DMS53 treated with DMSO at 0.1 percent for 48 hours (cell line): ENCODE results near the gene SPEM1.

Experiments used
- DNase-seq: peaks from one replicate; lab custom pipeline; 2025; ENCODE audit not compliant: unreplicated experiment; lab: John Stamatoyannopoulos, UW

The SPEM1 gene

DNA sequence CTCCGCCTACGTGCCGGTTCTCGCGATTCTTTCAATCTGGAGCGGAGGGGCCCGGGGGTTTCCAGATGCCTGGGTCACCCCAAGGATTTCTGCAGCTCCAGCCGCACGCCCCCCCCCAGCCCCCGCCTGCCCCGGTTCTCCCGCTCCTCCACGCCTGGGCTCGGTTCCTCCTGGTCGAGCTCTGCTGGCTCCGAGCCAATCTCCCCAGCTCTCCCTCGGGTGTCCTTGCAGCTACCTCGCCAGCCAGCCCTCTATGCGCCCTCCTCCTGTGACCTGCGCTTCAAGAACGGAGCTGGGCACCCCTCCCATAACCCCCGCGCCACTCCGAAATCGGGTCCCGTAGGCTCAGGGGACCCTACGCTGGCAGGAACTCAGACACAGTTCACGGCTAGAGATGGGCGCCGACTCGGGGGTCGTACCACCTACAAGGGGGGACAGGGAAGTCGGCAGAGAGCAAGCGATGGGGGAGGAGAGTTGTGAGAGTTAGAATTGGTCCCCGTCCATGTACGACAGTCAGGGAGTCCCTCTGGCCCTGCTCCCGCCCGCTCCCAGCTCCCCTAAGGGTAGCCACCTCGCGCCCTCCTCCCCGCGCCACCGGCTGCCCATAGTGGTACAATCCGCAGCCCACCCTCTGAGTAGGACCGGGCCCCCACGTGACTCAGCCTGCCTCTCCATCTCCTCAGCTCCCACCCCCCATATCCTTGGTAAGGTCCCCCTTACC is 20.1 kb downstream of the SPEM1 start:
- peak; percentile 38 for DNase-seq

DNA sequence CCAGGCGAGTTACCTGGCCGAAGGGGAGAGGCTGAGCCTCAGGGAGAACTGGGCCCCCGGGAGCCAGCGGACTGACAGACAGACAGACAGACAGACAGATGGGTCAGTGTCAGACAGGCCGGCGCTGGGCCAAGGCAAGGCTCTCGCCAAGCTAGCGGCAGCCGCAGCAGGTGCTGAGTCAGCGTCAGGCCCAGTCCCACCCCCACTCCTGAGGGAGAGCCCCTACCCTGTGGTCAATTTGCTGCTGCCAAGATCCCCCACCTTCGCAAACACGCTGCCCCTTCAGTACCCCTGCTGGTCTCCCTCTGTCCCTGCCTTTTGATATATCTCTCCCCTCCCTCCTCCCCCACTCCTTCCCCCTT is 20.7 kb downstream of the SPEM1 start:
- DNase-seq, result no peak

DNA sequence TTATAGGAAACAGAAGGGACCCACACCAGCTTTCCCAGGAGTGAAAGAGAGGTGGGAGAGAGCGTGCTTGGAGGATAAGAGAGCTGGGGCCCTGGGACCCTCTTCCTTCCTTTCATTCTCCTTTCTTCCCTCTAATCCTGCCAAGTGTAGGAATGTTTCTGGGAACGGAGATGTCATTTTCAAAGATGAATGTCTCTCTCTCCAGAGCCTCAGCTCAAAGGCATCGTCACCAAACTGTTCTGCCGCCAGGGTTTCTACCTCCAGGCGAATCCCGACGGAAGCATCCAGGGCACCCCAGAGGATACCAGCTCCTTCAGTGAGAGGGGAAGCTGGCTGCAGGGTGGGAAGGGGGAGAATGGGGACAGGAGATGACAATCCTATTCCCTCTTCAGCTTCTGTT is 21.1 kb downstream of the SPEM1 start:
- no peak for DNase-seq

DNA sequence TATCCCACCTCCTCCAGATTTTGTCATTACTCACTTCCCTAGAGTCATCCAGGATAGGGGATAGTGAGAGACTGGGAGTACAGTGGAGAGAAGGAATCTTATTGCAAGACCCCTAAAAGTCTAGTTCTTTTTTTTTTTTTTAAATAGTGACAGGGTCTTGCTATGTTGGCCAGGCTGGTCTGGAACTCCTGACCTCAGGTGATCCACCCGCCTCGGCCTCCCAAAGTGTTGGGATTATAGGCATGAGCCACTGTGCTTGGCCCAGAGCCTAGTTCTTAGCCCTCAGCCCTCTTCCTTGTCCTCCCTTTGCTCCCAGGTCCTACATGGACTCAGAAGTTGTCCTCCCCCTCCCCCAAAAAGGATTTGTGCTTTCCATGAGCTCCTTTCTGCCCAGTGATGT is 22.0 kb downstream of the SPEM1 start:
- no peak for DNase-seq

DNA sequence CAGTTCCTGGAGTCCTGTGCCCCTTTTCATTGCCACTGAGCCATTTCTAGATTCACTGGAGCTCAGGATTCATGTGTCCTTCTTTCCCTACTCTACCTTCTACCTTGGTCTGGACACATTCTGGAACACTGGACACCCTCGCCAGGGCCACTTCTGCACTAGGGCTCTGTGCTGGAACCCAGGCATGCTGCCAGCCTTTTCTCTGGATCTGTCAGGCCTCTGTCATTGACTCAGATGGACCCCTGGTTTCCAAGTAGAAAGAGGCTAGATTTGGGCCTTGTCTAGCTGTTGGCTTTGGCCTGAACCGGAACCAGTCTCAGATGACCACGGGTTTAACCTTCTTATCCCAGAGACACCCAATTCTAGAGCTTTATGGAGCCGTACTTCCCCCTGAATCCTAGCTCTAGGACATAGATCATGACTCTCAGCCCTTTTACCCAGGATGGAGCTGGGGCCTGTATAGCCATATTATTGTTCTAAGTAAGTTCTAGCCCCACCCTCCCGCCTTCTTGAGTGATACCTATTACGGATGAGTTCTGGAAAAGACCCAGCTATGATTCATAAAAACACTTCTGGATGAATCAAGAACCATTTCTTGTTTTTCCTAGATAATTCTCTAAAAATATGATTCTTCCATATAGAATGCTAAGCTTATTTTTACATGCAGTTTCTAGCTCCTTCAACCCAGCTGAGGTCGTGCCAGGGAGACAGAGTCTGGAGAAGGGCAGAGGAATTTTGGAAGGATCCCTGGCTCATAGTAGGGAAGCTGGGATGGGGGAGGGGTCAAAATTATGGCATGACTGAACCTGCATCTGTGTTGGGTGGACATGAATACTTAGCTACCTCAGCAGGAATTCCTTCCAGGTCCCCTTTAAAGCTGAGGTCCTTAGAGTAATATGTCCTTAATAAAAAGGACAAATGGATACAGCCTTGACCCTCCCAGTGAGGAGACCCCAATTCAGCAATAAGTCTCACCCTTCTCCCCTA is 23.7 kb downstream of the SPEM1 start:
- no peak for DNase-seq

DNA sequence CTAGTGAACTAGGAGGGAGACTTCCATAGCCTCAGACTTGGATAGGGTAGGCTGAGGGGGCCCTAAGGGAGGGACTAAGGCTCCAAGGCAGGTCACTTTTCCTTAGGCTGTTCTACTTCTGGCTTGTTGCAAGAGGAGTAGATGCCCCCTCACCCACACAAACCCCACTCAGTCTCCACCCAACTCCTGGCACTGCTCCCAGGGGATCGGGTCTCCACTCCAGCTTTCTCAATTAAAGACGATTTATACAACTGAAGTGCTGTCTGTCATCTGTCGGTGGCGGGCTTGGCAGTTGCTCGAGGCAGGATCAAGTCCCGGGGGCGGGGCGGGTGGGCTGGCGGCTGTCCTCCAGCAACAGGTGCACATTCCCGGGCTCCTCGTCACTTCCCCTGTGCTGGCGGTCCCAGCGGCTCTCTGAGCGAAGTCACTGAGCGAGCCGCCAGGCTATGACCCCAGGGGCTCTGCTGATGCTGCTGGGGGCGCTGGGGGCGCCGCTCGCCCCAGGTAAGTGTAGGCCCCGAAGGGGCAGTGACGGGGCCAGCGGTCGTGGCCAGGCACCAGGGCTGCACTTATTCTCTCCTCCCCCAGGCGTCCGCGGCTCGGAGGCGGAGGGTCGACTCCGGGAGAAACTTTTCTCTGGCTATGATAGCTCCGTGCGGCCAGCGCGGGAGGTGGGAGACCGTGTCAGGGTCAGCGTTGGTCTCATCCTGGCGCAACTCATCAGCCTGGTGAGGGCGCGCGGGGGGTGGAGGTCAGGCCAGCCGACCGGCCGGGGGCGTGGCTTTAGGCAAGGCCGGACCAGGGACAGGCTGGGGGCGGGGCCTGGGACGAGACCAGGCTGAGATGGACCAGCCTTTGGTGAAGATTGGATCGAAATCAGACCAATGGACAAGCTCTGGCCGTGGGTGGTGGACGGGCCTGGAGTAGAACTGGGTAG is 24.8 kb downstream of the SPEM1 start, which contains the start of gene CHRNB1:
CHRNB1 (plus strand) TSS at position 380 of the 937 bp plus-strand sequence; CDS start at position 447, 67 bp downstream.
- peak; percentile 81 for DNase-seq

DNA sequence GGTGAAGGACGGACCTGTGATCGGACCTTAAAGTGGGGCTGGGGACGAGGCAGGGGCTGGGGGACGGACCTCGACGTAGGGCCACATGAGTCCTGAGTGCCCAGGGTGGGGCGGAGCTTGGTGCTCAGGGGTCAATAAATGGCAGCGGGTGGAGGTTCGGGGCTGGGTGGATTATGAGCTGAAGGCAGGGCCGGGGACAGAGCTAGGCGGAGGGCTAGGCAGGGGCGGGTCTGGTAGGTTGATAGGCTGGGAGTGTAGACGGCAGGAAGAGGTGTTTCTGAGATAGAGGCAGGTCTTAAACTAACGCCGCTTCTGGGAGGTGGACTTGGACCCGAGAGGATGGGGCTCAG is 25.5 kb downstream of the SPEM1 start:
- DNase-seq, result peak; percentile 81

DNA sequence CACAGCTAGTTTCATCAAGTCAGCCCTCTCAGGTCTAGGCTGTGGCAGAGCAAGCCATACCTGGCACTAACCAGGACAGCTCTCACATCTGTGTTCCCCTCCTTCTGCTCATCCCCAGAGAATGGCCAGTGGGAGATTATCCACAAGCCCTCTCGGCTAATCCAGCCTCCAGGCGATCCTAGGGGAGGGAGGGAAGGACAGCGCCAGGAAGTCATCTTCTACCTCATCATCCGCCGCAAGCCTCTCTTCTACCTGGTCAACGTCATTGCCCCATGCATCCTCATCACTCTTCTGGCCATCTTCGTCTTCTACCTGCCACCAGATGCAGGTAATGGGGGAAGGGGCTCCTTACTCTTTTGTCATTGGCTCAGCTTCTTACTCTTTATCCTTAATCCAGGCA is 28.3 kb downstream of the SPEM1 start:
- DNase-seq, result no peak

DNA sequence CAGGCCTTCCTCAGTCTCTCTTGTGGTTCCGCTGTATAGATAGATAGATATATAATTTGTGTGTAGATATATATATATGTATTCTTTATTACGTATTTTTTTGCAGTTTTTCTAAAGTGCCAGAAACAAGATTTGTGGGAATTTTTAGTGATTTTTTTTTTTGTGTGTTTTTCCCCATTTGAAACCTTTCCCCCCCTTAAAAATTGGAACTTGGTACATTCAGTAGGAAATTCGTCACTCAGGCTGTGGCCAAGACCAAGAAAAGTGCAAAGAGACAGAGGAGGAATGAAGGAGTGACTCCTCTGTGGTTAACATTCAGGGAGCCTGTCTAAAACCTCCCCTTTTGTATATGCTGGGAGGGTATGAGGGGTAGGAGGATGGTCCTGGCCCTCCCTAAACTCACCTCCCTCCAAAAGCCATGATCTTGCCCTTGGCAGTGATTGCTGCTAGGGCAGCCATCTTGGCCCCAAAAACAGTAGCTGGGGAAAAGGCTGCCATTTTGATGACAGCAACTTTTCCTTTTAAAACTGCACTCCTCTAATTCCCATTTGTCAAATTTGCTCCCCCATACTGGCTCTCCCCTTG is 39.9 kb downstream of the SPEM1 start:
- no peak for DNase-seq

DNA sequence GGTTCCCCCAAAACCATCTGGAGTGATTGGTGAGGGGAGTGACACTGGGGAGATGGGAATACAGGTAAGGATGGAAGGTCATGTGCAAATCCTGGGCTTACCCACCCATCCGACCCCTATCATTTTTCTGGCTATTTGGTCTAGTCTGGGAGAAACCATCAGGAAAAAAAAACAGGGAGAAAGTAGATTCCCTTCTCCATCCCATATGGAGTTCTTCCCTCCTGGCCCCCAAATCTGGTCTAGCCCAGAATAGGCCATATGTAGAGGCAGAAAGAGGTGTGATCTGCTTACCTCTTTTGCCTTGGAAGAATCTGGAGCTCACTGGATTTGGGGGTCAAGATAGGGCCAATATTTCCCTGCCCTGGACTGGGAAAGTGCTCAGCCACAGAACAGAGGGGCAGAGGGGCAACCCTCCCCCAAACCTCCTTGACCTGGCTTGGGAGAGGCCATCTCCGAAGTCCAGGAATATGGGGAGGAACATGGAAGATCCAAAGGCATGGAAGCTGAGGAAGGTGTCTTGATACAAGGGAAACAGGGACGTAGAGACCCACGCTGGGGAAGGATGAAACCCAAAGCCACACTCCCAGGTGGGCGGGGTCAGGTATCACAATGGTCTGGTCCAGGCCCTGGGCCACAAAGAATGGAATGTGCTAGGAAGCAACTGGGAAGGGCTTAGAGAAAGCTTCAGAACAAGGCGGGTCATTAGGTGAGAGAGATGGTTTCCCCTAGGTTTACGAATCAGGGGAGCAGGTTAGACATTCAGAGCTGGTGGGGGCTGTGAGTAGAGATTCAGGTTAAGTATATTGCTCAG is 40.9 kb downstream of the SPEM1 start:
- no peak for DNase-seq

DNA sequence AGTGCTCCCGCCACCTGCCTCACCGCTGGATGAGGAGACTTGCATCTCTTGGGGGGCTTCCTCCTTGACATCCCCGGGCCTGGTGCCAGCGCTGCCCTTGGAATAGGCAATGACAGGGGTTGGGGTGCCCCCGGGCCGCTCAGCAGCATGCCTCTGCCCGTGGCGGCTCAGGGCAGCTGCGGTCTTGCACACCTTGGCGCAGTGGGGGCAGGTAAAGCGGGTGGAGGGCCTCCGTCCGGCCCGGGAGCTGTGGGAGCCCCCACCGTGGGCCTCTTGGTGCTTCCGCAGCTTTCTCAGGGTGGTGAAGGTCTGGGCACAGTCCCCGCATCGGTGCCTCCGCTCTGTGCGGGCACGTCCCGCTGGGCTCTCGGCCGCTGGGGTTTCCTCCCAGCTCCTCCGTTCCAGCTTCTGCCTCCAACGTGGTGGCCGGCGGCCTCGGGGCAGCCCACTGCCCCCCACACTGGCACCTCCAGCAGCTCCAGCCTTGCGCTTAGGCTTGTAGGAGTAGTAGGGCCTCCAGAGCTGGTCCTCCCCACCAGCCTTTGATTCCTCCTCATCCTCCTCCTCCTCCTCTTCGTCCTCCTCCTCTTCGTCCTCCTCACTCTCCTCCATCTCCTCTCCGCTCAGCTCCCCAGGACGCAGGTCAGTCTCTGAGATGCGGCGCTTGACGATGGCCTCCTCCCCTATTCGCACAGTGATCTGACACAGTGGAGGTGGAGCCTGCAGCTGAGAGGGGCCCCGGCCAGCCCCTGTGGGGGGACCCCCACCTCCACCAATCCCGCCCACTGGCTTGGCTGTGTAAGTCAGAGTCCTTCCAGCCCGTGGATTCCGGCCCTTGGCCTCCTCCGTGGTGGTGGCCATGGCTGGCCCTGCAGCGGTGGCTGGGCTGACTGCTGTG is 42.6 kb downstream of the SPEM1 start:
- no peak for DNase-seq

DNA sequence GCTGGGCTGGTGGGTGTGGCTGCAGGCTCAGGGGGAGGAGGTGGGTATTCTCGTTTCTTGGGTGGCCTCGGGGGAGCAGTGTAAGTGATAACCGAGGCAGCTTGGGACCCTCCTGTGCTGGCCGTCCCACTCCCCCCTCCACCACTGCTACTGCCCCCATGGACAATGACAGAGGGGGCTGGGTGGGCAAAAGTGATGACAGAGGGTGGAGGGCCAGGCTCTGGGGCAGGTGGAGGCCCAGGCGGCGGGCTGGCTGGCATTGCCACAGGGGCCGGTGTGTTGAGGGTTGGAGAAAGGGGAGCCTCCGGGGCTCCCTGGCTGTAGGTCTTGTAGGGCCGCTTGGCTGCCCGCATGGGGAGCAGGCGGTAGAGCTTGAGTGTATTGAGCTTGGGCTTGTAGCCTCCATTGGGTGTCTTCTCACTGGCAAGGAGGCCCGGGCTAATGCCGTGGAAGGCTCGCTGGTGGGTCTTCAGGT is 43.3 kb downstream of the SPEM1 start:
- no peak for DNase-seq

DNA sequence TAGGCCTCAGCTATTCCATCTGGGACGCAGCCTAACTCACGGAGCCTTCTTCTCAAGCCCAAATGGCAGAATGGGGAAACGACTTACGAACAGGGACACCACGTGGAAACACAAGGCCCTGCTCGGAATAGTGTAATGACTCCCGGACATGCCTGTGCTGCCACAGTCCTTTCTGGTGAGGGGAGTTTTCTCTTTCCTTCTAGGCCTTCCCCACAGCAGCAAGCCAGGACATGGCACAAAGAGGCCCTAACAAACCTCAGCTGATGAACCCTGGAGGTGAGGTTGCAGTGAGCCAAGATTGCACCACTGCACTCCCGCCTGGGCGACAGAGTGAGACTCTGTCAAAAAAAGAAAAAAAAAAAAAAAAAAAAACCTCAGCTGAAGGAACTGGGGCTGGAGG is 44.0 kb downstream of the SPEM1 start:
- DNase-seq, result no peak

DNA sequence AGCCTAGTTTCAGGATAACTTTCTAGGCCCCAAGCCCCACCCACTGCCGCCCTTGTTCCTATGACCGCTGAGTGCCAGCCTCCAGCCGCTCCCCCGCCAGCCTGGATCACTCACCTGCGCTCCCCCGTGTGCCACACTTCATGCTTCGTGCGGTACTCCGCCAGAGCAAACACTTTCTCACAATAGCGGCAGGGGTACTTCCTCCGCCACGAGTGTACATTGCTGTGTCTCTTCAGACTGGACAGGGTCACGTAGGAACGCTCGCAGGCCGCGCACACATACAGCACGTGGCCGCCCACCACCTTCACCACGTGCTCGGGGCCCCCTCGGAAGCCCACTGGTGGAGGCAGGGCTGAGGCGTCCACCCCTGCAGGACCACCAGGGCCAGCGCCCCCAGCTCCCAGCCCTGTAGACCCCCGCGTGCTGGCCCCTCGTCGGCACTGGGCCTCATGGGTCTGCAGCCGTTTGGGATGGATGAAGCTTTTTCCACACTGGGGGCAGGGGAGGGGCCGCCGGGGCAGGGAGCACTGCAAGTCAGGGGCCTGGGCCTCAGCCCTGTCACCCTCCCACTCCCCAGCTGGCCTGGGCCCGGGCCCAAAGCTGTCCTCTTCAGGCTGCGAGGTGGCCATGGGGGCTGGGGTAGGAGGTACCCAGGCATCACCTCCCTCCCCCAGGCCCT is 45.6 kb downstream of the SPEM1 start:
- DNase-seq, result no peak

DNA sequence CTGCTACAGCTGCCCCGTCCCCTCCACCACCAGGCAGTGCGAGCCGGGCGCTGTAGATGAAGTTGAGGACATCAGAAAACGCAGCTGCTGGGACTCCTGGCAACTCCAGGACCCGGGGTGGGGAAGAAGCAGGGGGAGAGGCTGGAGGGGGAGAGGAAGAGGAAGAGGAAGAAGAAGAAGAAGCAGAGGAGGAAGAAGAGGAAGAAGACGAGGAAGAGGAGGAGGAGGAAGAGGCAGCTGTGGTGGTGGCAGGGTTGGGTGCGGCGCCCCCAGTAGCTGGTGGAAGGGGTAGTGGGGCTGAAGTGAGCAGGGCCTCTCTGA is 46.2 kb downstream of the SPEM1 start:
- no peak for DNase-seq

DNA sequence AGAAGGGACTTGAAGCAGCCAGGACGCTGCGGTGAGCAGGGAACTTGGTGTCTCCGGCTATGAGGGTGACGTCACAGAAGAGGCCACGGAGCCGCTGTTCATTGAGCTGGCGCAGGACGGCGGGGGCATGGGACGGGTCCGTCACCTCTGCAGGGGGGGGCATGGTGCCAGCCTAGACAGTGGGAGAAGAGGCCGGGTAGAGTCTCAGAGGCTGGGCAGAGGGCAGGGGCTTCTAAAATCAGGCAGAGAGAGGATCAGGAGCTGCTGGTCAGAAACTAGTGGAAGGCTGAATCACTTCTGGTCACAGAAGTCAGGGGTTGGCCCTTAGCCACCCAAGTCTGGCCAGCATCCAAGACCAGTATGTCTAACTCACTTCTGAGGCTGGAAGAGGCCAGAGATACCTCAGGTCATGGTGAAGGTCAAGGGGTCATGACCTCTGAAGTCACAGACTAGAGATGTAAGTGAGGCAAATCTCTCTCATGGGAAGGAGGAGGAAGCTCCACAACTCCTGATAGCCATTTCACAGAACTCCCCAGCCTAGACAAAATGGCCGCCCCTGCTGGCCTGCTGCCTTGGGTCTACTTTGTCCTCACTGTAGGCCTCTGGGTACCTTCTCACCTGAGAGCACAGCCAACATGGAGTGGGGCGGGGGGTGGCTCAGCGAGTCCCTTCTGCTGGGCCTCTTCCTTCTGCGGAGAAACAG is 46.7 kb downstream of the SPEM1 start:
- DNase-seq, result no peak

DNA sequence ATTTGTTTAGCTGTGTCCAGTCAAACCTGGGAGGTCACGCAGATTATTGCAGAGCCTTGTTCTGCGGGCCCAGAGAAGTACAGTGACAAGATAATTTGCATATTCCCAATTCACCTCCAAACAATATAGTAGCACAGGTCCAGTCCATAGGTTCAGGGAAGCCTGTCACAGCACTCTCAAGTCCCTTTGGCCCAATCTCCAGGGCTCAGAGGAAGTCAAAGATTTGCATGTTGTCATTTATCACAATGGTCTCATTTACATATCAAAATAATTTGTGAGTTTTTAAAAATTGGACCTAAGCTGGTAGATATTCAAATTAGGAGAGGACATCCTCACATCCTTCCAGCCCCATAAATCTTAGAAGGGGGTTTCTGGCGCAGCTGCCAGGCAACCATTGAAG is 47.4 kb downstream of the SPEM1 start:
- no peak for DNase-seq

DNA sequence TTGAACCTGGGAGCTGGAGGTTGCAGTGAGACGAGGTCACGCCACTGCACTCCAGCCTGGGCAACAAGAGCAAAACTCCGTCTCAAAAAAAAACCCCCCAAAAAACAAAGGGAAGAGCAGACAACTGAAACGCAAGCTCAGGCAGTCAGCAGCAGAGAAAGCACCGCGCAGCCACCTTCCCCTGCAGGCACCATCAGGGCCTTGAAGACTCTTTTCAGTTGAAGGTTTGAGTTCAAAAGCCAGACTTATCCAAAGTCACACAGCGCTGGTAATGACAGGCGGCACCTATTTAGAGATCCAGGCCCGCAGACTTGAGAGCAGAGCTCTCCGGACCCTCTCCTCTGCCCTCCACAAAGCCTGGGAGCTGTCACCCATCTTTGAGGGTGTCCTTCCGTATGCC is 48.2 kb downstream of the SPEM1 start:
- DNase-seq, result no peak
